ENCODE results near the gene GEMIN4.

DNA sequence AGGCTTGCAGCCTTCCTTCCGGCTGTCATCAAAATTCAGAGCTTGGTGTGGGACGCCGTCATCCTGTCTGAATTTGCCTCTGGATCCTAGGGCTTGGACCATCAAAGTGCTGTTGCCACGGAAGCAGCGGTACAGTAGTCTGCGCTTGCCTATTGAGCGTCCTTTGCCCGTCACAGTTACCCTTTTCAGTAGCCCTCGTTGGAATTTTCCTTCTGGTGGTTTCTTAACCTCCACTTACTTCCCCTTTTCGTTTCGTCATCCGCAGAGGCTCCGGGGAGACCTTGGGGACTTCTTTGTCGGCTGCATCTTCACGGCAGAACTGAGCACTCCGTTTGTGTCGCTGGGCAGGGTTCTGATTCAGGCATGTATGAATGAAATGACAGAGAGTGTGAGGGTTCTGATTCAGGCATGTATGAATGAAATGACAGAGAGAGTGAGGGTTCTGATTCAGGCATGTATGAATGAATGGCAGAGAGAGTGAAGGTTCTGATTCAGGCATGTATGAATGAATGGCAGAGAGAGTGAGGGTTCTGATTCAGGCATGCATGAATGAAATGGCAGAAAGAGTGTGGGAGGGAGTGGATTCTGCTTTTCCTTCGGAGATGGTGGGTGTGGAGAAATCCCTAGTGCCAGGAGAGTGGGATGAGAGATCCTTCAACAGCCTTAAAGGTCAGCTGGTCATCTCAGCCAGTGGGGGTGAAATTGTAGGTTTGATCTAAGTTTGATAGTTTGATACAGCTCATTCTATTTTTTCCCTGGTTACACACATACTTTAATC lies 11.6 kb downstream of the GEMIN4 start:
- TF ChIP-seq, protein P1, sequence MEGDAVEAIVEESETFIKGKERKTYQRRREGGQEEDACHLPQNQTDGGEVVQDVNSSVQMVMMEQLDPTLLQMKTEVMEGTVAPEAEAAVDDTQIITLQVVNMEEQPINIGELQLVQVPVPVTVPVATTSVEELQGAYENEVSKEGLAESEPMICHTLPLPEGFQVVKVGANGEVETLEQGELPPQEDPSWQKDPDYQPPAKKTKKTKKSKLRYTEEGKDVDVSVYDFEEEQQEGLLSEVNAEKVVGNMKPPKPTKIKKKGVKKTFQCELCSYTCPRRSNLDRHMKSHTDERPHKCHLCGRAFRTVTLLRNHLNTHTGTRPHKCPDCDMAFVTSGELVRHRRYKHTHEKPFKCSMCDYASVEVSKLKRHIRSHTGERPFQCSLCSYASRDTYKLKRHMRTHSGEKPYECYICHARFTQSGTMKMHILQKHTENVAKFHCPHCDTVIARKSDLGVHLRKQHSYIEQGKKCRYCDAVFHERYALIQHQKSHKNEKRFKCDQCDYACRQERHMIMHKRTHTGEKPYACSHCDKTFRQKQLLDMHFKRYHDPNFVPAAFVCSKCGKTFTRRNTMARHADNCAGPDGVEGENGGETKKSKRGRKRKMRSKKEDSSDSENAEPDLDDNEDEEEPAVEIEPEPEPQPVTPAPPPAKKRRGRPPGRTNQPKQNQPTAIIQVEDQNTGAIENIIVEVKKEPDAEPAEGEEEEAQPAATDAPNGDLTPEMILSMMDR (IDR thresholded peaks at IDR 0.05; ENCODE audit: insufficient read depth, low read depth, low read length): no peak
- no peak for TF ChIP-seq EZH2 (IDR thresholded peaks at IDR 0.05; ENCODE audit: insufficient read depth, low read length)

Measured in astrocyte (in vitro differentiated cells and primary cell).